ENCODE measurements around the gene ATOH1. TPM values are rescaled to one million over a fixed set of nuclear protein-coding genes. Genes with fewer than 3 reads are reported as not detected.

Gene ATOH1
- total and polyA plus RNA-seq, 10 of the 15 experiments (the other 5 are each of a cell fraction or from before 2014, with no cell fraction given), result not detected

- BruUV-seq (replicated peaks), result no TSS peak
- TF ChIP-seq IRF5 (IDR thresholded peaks at IDR 0.05; ENCODE audit: borderline replicate concordance), result no peak
- no peak for TF ChIP-seq EP300 (IDR thresholded peaks at IDR 0.05; ENCODE audit: borderline replicate concordance in 1 of 2, control insufficient read depth in 1 of 2, low read depth in 2 of 2, low read length in 2 of 2)
- TF ChIP-seq BCL11A (IDR thresholded peaks at IDR 0.05; ENCODE audit: low read depth, low read length), result no peak
- no peak for TF ChIP-seq RBBP5 (conservative IDR thresholded peaks at IDR 0.05)
- no peak for TF ChIP-seq E2F4 (IDR thresholded peaks at IDR 0.05; ENCODE audit: low read depth, low read length)
- TF ChIP-seq RAD51 (IDR thresholded peaks at IDR 0.05), result no peak
- no peak for TF ChIP-seq SPI1 (IDR thresholded peaks at IDR 0.05; ENCODE audit: borderline replicate concordance, insufficient read depth, low read depth, low read length)
- no peak for TF ChIP-seq RELA (IDR thresholded peaks at IDR 0.05; ENCODE audit: borderline replicate concordance, partially characterized antibody)
- TF ChIP-seq SMAD1 (IDR thresholded peaks at IDR 0.05; ENCODE audit: low read depth, partially characterized antibody), result no peak
- no peak for TF ChIP-seq TCF7 (IDR thresholded peaks at IDR 0.05; ENCODE audit: borderline replicate concordance)
- no peak for TF ChIP-seq YY1 (IDR thresholded peaks at IDR 0.05; ENCODE audit: low read depth, low read length)
- no peak for TF ChIP-seq NRF1 (conservative IDR thresholded peaks at IDR 0.05; ENCODE audit: low read depth, low read length)
- TF ChIP-seq ZNF274 (IDR thresholded peaks at IDR 0.05; ENCODE audit: insufficient read depth, insufficient read length), result no peak
- TF ChIP-seq, protein P1, sequence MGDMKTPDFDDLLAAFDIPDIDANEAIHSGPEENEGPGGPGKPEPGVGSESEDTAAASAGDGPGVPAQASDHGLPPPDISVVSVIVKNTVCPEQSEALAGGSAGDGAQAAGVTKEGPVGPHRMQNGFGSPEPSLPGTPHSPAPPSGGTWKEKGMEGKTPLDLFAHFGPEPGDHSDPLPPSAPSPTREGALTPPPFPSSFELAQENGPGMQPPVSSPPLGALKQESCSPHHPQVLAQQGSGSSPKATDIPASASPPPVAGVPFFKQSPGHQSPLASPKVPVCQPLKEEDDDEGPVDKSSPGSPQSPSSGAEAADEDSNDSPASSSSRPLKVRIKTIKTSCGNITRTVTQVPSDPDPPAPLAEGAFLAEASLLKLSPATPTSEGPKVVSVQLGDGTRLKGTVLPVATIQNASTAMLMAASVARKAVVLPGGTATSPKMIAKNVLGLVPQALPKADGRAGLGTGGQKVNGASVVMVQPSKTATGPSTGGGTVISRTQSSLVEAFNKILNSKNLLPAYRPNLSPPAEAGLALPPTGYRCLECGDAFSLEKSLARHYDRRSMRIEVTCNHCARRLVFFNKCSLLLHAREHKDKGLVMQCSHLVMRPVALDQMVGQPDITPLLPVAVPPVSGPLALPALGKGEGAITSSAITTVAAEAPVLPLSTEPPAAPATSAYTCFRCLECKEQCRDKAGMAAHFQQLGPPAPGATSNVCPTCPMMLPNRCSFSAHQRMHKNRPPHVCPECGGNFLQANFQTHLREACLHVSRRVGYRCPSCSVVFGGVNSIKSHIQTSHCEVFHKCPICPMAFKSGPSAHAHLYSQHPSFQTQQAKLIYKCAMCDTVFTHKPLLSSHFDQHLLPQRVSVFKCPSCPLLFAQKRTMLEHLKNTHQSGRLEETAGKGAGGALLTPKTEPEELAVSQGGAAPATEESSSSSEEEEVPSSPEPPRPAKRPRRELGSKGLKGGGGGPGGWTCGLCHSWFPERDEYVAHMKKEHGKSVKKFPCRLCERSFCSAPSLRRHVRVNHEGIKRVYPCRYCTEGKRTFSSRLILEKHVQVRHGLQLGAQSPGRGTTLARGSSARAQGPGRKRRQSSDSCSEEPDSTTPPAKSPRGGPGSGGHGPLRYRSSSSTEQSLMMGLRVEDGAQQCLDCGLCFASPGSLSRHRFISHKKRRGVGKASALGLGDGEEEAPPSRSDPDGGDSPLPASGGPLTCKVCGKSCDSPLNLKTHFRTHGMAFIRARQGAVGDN (IDR thresholded peaks at IDR 0.05), result no peak
- no peak for TF ChIP-seq SUZ12 (IDR thresholded peaks at IDR 0.05; ENCODE audit: unreplicated experiment)
- TF ChIP-seq, protein P2, sequence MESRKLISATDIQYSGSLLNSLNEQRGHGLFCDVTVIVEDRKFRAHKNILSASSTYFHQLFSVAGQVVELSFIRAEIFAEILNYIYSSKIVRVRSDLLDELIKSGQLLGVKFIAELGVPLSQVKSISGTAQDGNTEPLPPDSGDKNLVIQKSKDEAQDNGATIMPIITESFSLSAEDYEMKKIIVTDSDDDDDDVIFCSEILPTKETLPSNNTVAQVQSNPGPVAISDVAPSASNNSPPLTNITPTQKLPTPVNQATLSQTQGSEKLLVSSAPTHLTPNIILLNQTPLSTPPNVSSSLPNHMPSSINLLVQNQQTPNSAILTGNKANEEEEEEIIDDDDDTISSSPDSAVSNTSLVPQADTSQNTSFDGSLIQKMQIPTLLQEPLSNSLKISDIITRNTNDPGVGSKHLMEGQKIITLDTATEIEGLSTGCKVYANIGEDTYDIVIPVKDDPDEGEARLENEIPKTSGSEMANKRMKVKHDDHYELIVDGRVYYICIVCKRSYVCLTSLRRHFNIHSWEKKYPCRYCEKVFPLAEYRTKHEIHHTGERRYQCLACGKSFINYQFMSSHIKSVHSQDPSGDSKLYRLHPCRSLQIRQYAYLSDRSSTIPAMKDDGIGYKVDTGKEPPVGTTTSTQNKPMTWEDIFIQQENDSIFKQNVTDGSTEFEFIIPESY (IDR thresholded peaks at IDR 0.05), result no peak
- TF ChIP-seq POLR2A (IDR thresholded peaks at IDR 0.05; ENCODE audit: low read depth, low read length), result no peak
- in situ Hi-C loops (cut with MboI) (no loop called here), intact Hi-C loops (cut with micrococcal nuclease; ENCODE audit: unreplicated experiment) (no loop called here)
- 1% methylated on average over 4 of the region's 4 CpGs for WGBS (ENCODE audit: insufficient coverage, insufficient replicate concordance, low lambda C conversion rate, missing lambda C conversion rate)
- H3K79me2 ChIP-seq (ENCODE audit: control insufficient read depth, insufficient read depth, low read length), result no peaks in the 10 kb centered on the region
- ChIA-PET POLR2A (no interaction called here), SMC1A (ENCODE audit: uncharacterized antibody, unreplicated experiment) (no interaction called here), CTCF (no interaction called here), RAD21 (ENCODE audit: unreplicated experiment) (no interaction called here)
- H3K4me2 ChIP-seq (ENCODE audit: control insufficient read depth, insufficient read depth), result no peak overlapping the region
- no peaks in the 10 kb centered on the region for H4K20me1 ChIP-seq (ENCODE audit: control insufficient read depth, insufficient read depth)
- H3K9ac ChIP-seq (ENCODE audit: control insufficient read depth, insufficient read depth, low read length), result no peak overlapping the region
- FAIRE-seq, result no peak
- H3K9me3 ChIP-seq (replicated peaks; ENCODE audit: control insufficient read depth, insufficient read depth, low read length), result no peaks in the 10 kb centered on the region
- no peaks in the 10 kb centered on the region for H3K4me1 ChIP-seq (ENCODE audit: control insufficient read depth, insufficient read depth, low read length)
- H2AFZ ChIP-seq (ENCODE audit: control insufficient read depth, low read depth, low read length), result no peak overlapping the region
- no peak overlapping the region for H3K4me3 ChIP-seq
- no peak for ATAC-seq
- no peak for DNase-seq (ENCODE audit: low read depth, low spot score)
- H3K27me3 ChIP-seq (replicated peaks in 1 of 2; ENCODE audit: control insufficient read depth in 2 of 2, insufficient read depth in 2 of 2, low read length in 1 of 2), result no peaks in the 10 kb centered on the region; a peak in 1 of 4 replicates
- H3K27ac ChIP-seq (ENCODE audit: control insufficient read depth, insufficient read depth), result no peak overlapping the region
- no peaks in the 10 kb centered on the region for H3K36me3 ChIP-seq (ENCODE audit: control insufficient read depth in 2 of 2, insufficient read depth in 2 of 2, low read length in 1 of 2)
Observed at GRCh38 chr4:93839704-93840103, 11.2 kb downstream of the ATOH1 start.

All from GM12878 (cell line).